CD14-positive monocyte (primary cell): ENCODE measurements around the gene NLE1. TPM values are rescaled to one million over a fixed set of nuclear protein-coding genes. Genes with fewer than 3 reads are reported as not detected.

Experiments used
- DNase-seq, 3 donors: peaks; one replicate each; pipeline ENCODE4 v3.0.0-alpha.2; 2011 to 2022
- H2AFZ ChIP-seq: 2 replicates; pipeline ENCODE4 v1.6.0; 2012; ENCODE audit warnings: mild to moderate bottlenecking, low read depth, low read length, inconsistent platforms; ENCODE audit not compliant: insufficient read depth, poor library complexity, severe bottlenecking
- H3K27ac ChIP-seq, 2 donors: 1 replicate in 1 of 2; 2 replicates in 1 of 2; pipeline ENCODE4 v1.5.1; 2012 to 2013; ENCODE audit warnings: low read length in 2 of 2, control low read depth in 1 of 2, inconsistent platforms in 1 of 2, low read depth in 1 of 2, mild to moderate bottlenecking in 1 of 2
- H3K27me3 ChIP-seq, 2 donors: one replicate each; pipeline versions ENCODE4 v1.6.0 to v1.6.1; 2011 to 2013; ENCODE audit warnings: low read length in 2 of 2; ENCODE audit not compliant: control insufficient read depth in 2 of 2, insufficient read depth in 2 of 2
- H3K36me3 ChIP-seq, 2 donors: replicated peaks in 1 of 2; 1 replicate in 1 of 2; 2 replicates in 1 of 2; pipeline versions ENCODE4 v1.5.1 to v1.6.1; 2012 to 2013; ENCODE audit warnings: low read length in 2 of 2, control low read depth in 1 of 2, inconsistent platforms in 1 of 2, mild to moderate bottlenecking in 1 of 2; ENCODE audit not compliant: insufficient read depth in 2 of 2, control insufficient read depth in 1 of 2
- H3K4me1 ChIP-seq, 2 donors: 1 replicate in 1 of 2; 2 replicates in 1 of 2; pipeline versions ENCODE4 v1.5.1 to v1.6.1; 2012 to 2013; ENCODE audit warnings: low read length in 2 of 2, control low read depth in 1 of 2, inconsistent platforms in 1 of 2, mild to moderate bottlenecking in 1 of 2, moderate library complexity in 1 of 2; ENCODE audit not compliant: insufficient read depth in 2 of 2, control insufficient read depth in 1 of 2
- H3K4me2 ChIP-seq: replicated peaks from 2 replicates; pipeline ENCODE3; 2012; ENCODE audit warnings: low read length, moderate library complexity, mild to moderate bottlenecking; ENCODE audit not compliant: poor library complexity, severe bottlenecking; ENCODE audit errors: extremely low read depth
- H3K4me3 ChIP-seq, 3 experiments: fragments of 200-600 bp in 1 of 3; sonication (generic) in 1 of 3; replicated peaks in 1 of 3; 1 replicate in 2 of 3; 2 replicates in 1 of 3; pipeline ENCODE4 v1.5.1; 2011 to 2013; ENCODE audit warnings: low read length in 3 of 3, mild to moderate bottlenecking in 3 of 3, control low read depth in 2 of 3, low read depth in 2 of 3, inconsistent platforms in 1 of 3, moderate library complexity in 1 of 3
- H3K79me2 ChIP-seq: 2 replicates; pipeline ENCODE4 v1.6.0; 2012; ENCODE audit warnings: mild to moderate bottlenecking, control low read depth, inconsistent platforms, low read length, moderate library complexity; ENCODE audit not compliant: insufficient read depth
- H3K9ac ChIP-seq: 2 replicates; pipeline ENCODE4 v1.6.0; 2017; ENCODE audit warnings: low read length, mild to moderate bottlenecking; ENCODE audit not compliant: insufficient read depth, poor library complexity, severe bottlenecking
- H3K9me3 ChIP-seq, 2 donors: replicated peaks in 1 of 2; 1 replicate in 1 of 2; 2 replicates in 1 of 2; pipeline versions ENCODE4 v1.5.1 to v1.6.1; 2012 to 2013; ENCODE audit warnings: low read length in 2 of 2, control low read depth in 1 of 2; ENCODE audit not compliant: control insufficient read depth in 1 of 2, insufficient read depth in 1 of 2
- H4K20me1 ChIP-seq: 2 replicates; pipeline ENCODE4 v1.6.0; 2012; ENCODE audit warnings: mild to moderate bottlenecking, low read length, control low read depth, moderate library complexity; ENCODE audit not compliant: insufficient read depth
- H3K27ac Mint-ChIP-seq, 7 donors: one replicate each; pipeline ENCODE4 v1.8.0; 2020; ENCODE audit warnings: mild to moderate bottlenecking in 7 of 7, mixed read lengths in 7 of 7, moderate library complexity in 6 of 7, inconsistent platforms in 2 of 7
- H3K27me3 Mint-ChIP-seq, 3 donors: one replicate each; pipeline ENCODE4 v1.8.0; 2021 to 2022; ENCODE audit warnings: low read depth in 3 of 3, mild to moderate bottlenecking in 3 of 3, mixed read lengths in 3 of 3, moderate library complexity in 3 of 3, inconsistent platforms in 1 of 3
- H3K36me3 Mint-ChIP-seq, 2 donors: one replicate each; pipeline ENCODE4 v1.8.0; 2020; ENCODE audit warnings: mixed read lengths in 2 of 2, inconsistent platforms in 1 of 2, mild to moderate bottlenecking in 1 of 2
- H3K4me1 Mint-ChIP-seq: one replicate; pipeline ENCODE4 v1.8.0; 2020; ENCODE audit warnings: mild to moderate bottlenecking, mixed read lengths
- H3K4me3 Mint-ChIP-seq, 2 donors: one replicate each; pipeline ENCODE4 v1.8.0; 2020; ENCODE audit warnings: mild to moderate bottlenecking in 2 of 2, mixed read lengths in 2 of 2, moderate library complexity in 1 of 2
- H3K9me3 Mint-ChIP-seq, 7 donors: one replicate each; pipeline ENCODE4 v1.8.0; 2020 to 2022; ENCODE audit warnings: mixed read lengths in 7 of 7, mild to moderate bottlenecking in 6 of 7, moderate library complexity in 6 of 7, inconsistent platforms in 2 of 7
- CTCF ChIP-seq: fragments of 200-600 bp; IDR thresholded peaks from one replicate; pipeline ENCODE4 v1.8.0; 2022; ENCODE audit warnings: antibody characterized with exemption, mild to moderate bottlenecking
- WGBS: methylation state at CpG from one replicate; pipeline ENCODE4 v1.1.5; 2013; ENCODE audit warnings: missing lambda C conversion rate; ENCODE audit not compliant: insufficient coverage; 5-methylcytosine and 5-hydroxymethylcytosine counted together
- intact Hi-C, 2 donors: fragments of 100-400 bp; cut with micrococcal nuclease; formaldehyde crosslinking; loops; one replicate each; pipeline versions ENCODE4 v1.15.0 to v1.15.1; 2023
- polyA plus RNA-seq, 3 donors: library from polyadenylated mRNA; depleted of rRNA in 1 of 3; unstranded in 2 of 3; stranded (reverse) in 1 of 3; fragments of 300-500 nt in 2 of 3; fragments of >200 nt in 1 of 3; fragmentation: Illumina TruSeq in 2 of 3; gene quantifications; 1 replicate in 2 of 3; 2 replicates in 1 of 3; pipeline ENCODE4 v1.2.3, GENCODE V29; 2012 to 2021

Gene NLE1
- polyA plus RNA-seq, 3 donors = 1.6 to 3.6 (median 2.2) TPM

- intact Hi-C loops = loop anchor here (5.0 to 10.0 kb wide), 3 partner anchors 367 to 577 kb away; partner anchors contain the start of gene SLFN12L (in 1 of the 2)
- H3K36me3 ChIP-seq = no peaks in the 10 kb centered on the region
- H4K20me1 ChIP-seq = no peaks in the 10 kb centered on the region
- Mint-ChIP-seq H3K4me3 (no peak overlapping the region), H3K9me3 (no peaks in the 10 kb centered on the region), H3K4me1 (peaks cover 3% of the 10 kb centered on the region), H3K27ac (no peak overlapping the region), H3K36me3 (no peaks in the 10 kb centered on the region), H3K27me3 (peaks cover 0 to 4% (median 4%) of the 10 kb centered on the region in 3 donors)
- no peaks in the 10 kb centered on the region for H3K9me3 ChIP-seq
- no peaks in the 10 kb centered on the region for H3K4me1 ChIP-seq
- no peak overlapping the region for H3K4me2 ChIP-seq
- DNase-seq = no peak
- H3K27ac ChIP-seq = no peak overlapping the region
- H3K4me3 ChIP-seq = no peak overlapping the region
- no peak for TF ChIP-seq CTCF
- H3K79me2 ChIP-seq = no peaks in the 10 kb centered on the region
- H3K9ac ChIP-seq = no peak overlapping the region
- no peak overlapping the region for H2AFZ ChIP-seq
- H3K27me3 ChIP-seq = no peaks in the 10 kb centered on the region
- 98% methylated on average over 10 of the region's 17 CpGs for WGBS
Measured at GRCh38 chr17:35169835-35170363, 27.8 kb upstream of the NLE1 start.

DNA sequence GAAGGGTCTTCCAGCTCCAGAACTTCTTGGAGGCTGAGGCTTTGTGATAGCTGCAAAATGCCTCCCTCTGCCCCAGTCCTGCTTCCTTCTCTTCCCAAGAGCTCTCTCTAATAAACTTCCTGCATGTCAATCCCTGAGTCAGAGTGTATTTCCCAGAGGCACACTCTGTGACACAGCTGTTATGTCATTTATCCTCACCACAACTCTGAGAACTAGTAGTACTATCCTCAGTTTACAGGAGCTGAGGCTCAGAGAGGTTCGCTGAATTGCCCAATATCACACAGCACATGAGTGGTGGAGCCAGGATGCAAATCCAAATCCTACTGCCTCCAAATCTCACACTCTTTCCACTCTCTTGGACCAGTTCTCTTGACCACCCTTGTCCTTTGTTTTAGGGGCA, 25.6 kb upstream of the NLE1 start:
- Mint-ChIP-seq H3K27me3 (peaks cover 4 to 5% (median 4%) of the 10 kb centered on the region in 3 donors), H3K4me1 (peaks cover 3% of the 10 kb centered on the region)
- intact Hi-C loops = loop anchor here in 1 of 2 donors (2.0 to 10.0 kb wide), 2 partner anchors 361 to 577 kb away; no protein-coding TSS in a partner anchor

More for the DNA sequence above, 25.6 kb upstream of the NLE1 start:
- no peak for DNase-seq
- Histone ChIP-seq H3K27me3 (no peaks in the 10 kb centered on the region), H3K9ac (no peak overlapping the region), H3K4me3 (no peak overlapping the region), H3K4me2 (no peak overlapping the region), H3K9me3 (no peaks in the 10 kb centered on the region), H4K20me1 (no peaks in the 10 kb centered on the region), H3K36me3 (no peaks in the 10 kb centered on the region), H3K4me1 (no peaks in the 10 kb centered on the region), H2AFZ (no peak overlapping the region), H3K79me2 (no peaks in the 10 kb centered on the region), H3K27ac (no peak overlapping the region)
- H3K9me3 Mint-ChIP-seq = no peaks in the 10 kb centered on the region
- TF ChIP-seq CTCF = no peak
- no peaks in the 10 kb centered on the region for H3K36me3 Mint-ChIP-seq
- no CpG with 5 or more reads among the region's 1 CpG for WGBS
- H3K27ac Mint-ChIP-seq = no peak overlapping the region
- no peak overlapping the region for H3K4me3 Mint-ChIP-seq
